GM13977 (cell line): Measurements from ENCODE around the gene FKBP14.

Experiments
- DNase-seq: peaks from one replicate; pipeline ENCODE4 v3.0.0; 2012; ENCODE audit warnings: low spot score
- in situ Hi-C: fragments of 300-500 bp; cut with MboI; formaldehyde crosslinking; loops from one replicate; pipeline ENCODE4 v1.12.0; 2022; ENCODE audit warnings: low sequenced_read_pairs, low pct_unique_long_range_greater_than_20kb, mixed read lengths, inconsistent platforms; ENCODE audit not compliant: unreplicated experiment
- TF ChIP-seq, protein P1 (sequence below): IDR thresholded peaks from 2 replicates; pipeline ENCODE4 v1.5.1; 2012; ENCODE audit warnings: mild to moderate bottlenecking, control low read depth; ENCODE audit not compliant: insufficient read depth; ENCODE audit errors: extremely low read depth, missing control alignments

The FKBP14 gene

DNA sequence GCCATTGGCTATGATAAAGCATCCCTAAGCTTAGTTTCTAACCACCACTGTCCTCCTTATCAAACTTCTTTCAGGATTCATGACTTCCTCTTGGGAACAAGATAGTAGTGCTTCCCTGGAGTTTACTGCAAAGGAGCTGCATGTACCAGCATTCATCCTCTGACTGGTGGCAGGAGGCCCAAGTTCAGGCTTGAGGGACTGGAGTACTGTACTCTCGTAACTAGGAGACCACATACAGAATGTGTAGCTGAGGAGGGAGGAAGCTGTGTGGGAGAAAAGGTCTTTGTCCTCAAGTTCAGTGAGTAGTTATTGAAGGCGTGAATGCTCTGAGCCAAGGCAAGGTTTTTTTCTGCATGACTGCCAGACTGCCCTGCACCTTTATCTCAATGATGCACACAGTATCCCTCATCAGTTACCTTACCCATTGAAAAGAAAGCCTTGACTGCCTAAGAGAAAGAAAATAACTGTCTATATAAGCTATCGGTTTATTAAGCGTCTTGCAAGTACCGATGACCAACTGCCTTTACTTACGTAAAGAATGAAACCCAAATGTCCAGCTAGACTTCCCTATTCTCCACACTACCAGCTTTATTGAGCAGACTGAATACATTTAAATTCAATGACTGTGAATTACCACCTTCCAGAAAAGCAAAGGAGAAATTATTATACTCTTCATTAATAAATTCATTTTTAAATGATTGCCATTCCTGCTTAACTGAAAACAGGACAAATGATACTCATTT, 49.7 kb downstream of the FKBP14 start:
- in situ Hi-C loops, result no loop called here
- DNase-seq, result no peak
- TF ChIP-seq, protein P1, sequence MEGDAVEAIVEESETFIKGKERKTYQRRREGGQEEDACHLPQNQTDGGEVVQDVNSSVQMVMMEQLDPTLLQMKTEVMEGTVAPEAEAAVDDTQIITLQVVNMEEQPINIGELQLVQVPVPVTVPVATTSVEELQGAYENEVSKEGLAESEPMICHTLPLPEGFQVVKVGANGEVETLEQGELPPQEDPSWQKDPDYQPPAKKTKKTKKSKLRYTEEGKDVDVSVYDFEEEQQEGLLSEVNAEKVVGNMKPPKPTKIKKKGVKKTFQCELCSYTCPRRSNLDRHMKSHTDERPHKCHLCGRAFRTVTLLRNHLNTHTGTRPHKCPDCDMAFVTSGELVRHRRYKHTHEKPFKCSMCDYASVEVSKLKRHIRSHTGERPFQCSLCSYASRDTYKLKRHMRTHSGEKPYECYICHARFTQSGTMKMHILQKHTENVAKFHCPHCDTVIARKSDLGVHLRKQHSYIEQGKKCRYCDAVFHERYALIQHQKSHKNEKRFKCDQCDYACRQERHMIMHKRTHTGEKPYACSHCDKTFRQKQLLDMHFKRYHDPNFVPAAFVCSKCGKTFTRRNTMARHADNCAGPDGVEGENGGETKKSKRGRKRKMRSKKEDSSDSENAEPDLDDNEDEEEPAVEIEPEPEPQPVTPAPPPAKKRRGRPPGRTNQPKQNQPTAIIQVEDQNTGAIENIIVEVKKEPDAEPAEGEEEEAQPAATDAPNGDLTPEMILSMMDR, result no peak

DNA sequence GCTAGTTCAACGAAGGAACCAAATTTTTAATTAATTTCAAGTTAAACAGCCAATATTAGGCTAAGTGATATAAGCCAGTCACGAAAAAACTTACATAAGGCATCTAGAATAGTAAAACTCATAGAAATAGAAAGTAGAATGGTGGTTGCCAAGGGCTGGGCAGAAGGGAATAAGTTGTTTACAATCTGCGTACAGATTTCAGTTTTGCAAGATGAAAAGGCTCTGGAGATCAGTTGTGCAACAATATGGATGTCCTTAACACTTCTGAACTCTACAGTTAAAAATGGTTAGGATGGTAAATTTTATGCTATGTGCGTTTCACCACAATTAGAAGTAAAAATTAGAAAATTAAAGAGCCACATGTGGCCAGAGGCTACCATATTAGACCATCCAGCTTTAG, 50.2 kb downstream of the FKBP14 start:
- TF ChIP-seq, protein P1, result no peak
- no peak for DNase-seq
- in situ Hi-C loops, result no loop called here

DNA sequence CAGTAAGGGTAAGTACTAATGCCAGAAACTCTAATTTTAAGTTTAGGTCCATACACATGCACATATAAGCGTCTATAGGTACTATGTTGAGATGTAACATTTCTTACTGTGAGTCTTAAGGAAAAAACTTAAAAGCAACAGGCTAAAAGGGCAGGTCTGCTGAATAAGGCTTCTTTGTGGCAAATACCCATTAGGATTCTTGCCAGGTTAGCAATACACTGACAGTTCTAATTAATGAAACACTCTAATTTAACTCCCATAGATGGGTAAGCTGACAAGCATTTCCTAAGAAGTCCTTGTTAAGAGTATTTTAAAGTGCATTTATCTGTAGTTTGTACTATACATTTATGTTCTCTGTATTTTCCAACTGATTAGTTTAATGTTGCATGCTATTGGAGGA, 50.9 kb downstream of the FKBP14 start:
- in situ Hi-C loops, result no loop called here
- TF ChIP-seq, protein P1, result no peak
- DNase-seq, result no peak

DNA sequence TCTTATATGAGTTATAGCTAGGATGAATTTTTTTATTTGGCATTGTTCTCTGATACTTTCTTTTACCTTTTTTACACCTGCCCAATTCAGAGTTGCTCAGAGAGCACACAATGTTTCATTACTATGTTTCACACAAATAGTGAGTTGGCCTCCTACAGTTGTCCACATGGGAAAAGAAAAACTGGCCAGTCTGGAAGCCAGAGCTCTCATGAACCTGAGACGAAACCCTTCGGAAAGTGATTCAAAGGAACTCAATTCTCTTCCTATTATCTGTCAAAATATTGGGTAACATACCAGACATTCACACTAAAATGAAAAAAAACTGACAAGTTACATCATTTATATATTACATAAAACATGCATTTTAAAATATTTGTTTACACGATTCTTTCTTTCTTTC, 52.2 kb downstream of the FKBP14 start:
- DNase-seq, result no peak
- in situ Hi-C loops, result no loop called here
- TF ChIP-seq, protein P1, result no peak

DNA sequence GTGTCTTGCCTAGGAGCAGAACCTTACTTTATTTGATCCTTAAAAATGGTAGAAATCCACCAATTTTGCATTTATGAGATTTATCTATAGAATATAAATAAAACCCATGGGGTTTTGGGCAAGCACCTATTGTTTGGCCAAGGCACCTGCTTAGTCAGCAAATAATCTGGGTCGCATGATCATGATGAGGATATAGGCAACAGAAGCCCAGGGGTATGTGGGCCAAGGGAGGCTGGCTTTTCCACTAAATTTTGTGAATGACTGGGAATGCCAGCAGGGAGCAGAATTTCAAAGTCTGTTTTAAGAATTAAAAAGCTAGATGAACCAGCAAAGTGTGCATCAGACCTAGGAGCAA, 54.2 kb downstream of the FKBP14 start:
- TF ChIP-seq, protein P1, result no peak
- in situ Hi-C loops, result no loop called here

DNA sequence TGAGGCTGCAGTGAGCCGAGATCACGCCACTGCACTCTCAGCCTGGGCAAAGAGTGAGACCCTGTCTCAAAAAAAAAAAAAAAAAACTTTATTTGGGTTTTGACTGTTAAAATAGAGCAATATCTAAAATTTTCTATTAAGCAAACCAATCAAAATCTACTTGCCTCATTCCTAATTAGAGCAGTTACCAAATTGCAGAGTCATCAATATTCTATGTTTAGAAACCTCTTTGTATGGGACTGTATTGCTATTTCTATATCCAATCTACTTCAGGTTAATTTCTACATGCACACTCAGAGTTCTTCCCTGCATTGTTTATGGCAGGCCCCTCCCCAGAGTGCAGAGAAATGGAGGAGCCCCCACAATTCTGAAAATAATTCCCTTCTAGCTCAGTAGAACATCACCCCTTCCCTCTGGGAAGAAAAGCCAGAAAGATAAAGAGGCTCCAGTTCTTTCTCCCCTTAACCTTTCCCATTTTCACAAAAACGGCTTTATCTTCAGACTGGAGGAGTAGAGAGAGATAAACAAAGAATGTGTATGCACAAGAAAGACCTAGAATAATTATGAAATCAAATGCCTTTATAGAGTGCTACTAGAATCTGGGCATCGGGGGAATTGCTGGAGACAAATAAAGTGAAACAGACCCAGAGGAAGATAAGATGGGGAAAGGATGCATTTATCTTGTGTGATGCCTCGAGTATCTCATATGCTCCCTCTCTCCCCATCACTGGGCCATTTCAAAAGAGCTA, 54.8 kb downstream of the FKBP14 start:
- TF ChIP-seq, protein P1, result no peak
- no peak for DNase-seq

More for the DNA sequence above, 54.2 kb downstream of the FKBP14 start:
- DNase-seq, result no peak

More for the DNA sequence above, 54.8 kb downstream of the FKBP14 start:
- in situ Hi-C loops, result no loop called here
